ENCODE results near the gene BAIAP2L2.

DNA sequence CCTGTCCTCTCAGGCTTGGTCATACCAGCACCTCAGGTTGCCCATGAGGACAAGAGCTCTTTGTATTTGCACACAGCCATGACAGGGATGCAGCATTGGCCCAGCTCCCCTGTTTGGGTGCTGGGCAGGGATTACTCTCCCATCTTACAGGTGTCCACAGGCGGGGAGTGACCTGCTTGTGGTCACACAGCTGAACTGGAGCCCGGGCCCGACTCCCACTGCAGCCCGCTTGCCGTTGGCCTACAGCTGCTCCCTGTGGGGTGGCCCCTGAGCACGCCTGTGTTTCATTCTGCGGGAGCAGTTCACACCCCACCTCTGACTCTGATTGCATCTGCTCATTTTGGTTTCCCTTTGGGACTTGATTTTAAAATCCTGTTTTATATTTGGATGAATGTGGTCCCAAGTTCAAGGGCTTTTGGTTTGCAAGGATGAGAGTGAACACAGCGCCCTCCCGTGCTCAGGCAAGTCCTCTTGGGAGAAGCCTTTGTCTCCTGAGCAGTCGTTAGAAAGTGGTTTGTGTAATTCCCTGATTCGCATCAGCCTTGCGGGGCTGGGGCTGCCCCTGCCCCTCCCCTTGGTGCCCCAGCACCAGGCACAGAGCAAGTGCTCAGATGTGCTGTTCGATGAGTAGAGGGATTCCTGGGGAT lies 44.0 kb downstream of the BAIAP2L2 start:
- TF ChIP-seq, protein P1, sequence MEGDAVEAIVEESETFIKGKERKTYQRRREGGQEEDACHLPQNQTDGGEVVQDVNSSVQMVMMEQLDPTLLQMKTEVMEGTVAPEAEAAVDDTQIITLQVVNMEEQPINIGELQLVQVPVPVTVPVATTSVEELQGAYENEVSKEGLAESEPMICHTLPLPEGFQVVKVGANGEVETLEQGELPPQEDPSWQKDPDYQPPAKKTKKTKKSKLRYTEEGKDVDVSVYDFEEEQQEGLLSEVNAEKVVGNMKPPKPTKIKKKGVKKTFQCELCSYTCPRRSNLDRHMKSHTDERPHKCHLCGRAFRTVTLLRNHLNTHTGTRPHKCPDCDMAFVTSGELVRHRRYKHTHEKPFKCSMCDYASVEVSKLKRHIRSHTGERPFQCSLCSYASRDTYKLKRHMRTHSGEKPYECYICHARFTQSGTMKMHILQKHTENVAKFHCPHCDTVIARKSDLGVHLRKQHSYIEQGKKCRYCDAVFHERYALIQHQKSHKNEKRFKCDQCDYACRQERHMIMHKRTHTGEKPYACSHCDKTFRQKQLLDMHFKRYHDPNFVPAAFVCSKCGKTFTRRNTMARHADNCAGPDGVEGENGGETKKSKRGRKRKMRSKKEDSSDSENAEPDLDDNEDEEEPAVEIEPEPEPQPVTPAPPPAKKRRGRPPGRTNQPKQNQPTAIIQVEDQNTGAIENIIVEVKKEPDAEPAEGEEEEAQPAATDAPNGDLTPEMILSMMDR (conservative IDR thresholded peaks at IDR 0.05; ENCODE audit: low read length), result no peak
- no peak for TF ChIP-seq EZH2phosphoT487 (IDR thresholded peaks at IDR 0.05; ENCODE audit: borderline replicate concordance)
